GM21737 (cell line): ENCODE measurements around the gene INTS1.
A peak's percentile ranks its signal among the peaks of the same experiment; 100 is the strongest.

Experiments
- ATAC-seq: cut with Tn5 transposase; IDR thresholded peaks from one replicate; pipeline ENCODE4 v1.9.1; 2021; ENCODE audit warnings: mild to moderate bottlenecking, moderate library complexity; ENCODE audit not compliant: unreplicated experiment

Gene INTS1

GRCh38 chr7:1503816-1504775 lies at the start of gene INTS1:
Gene INTS1 (minus strand): TSS chr7:1504389. CDS start chr7:1503960, 429 bp downstream.
- peak; percentile 62 for ATAC-seq

GRCh38 chr7:1553512-1554210 lies 49.5 kb upstream of the INTS1 start:
- no peak for ATAC-seq

- ATAC-seq = no peak
Measured at GRCh38 chr7:1552200-1552599, 48.0 kb upstream of the INTS1 start.

- no peak for ATAC-seq
Measured at GRCh38 chr7:1550846-1551155, 46.6 kb upstream of the INTS1 start.

- ATAC-seq = no peak
Measured at GRCh38 chr7:1550005-1550845, 46.0 kb upstream of the INTS1 start.

GRCh38 chr7:1549357-1550004 lies 45.3 kb upstream of the INTS1 start:
- ATAC-seq = no peak

- no peak for ATAC-seq
Measured at GRCh38 chr7:1548944-1549343, 44.8 kb upstream of the INTS1 start.

GRCh38 chr7:1548438-1548831 lies 44.2 kb upstream of the INTS1 start:
- no peak for ATAC-seq

- ATAC-seq = no peak
Measured at GRCh38 chr7:1547777-1548437, 43.7 kb upstream of the INTS1 start.

- no peak for ATAC-seq
Measured at GRCh38 chr7:1546909-1547776, 43.0 kb upstream of the INTS1 start.

- ATAC-seq = no peak
Measured at GRCh38 chr7:1546274-1546908, 42.2 kb upstream of the INTS1 start.

- no peak for ATAC-seq
Measured at GRCh38 chr7:1545417-1546246, 41.4 kb upstream of the INTS1 start.

GRCh38 chr7:1544896-1545416 lies 40.8 kb upstream of the INTS1 start:
- ATAC-seq = no peak

- ATAC-seq = no peak
Measured at GRCh38 chr7:1544178-1544895, 40.1 kb upstream of the INTS1 start.

GRCh38 chr7:1543826-1544177 lies 39.6 kb upstream of the INTS1 start:
- no peak for ATAC-seq

- ATAC-seq = no peak
Measured at GRCh38 chr7:1542841-1543747, 38.9 kb upstream of the INTS1 start.
